ENCODE data around the gene KRTAP10-1. TPM values are rescaled to one million over a fixed set of nuclear protein-coding genes. Genes with fewer than 3 reads are reported as not detected.
A peak's percentile ranks its signal among the peaks of the same experiment; 100 is the strongest.

The KRTAP10-1 gene
- total RNA-seq, 1 donor from 2014 or later: not detected

GRCh38 chr21:44510109-44510507 is 29.9 kb downstream of the KRTAP10-1 start:
- Mint-ChIP-seq H3K4me3 (no peak overlapping the region), H3K27ac (no peak overlapping the region), H3K4me1 (peaks cover 7% of the 10 kb centered on the region), H3K36me3 (no peaks in the 10 kb centered on the region), H3K9me3 (no peaks in the 10 kb centered on the region), H3K27me3 (ENCODE audit: insufficient read depth, low read depth) (peaks cover 4% of the 10 kb centered on the region)
- Histone ChIP-seq H3K9ac (no peak overlapping the region), H3K9me3 (ENCODE audit: low read depth) (no peaks in the 10 kb centered on the region), H3K36me3 (no peaks in the 10 kb centered on the region), H3K79me2 (ENCODE audit: low read depth) (no peaks in the 10 kb centered on the region), H3K27me3 (no peaks in the 10 kb centered on the region), H4K20me1 (ENCODE audit: low read depth) (no peaks in the 10 kb centered on the region), H2AFZ (replicated peaks) (no peak overlapping the region), H3K4me2 (peak overlapping the region; percentile 71), H3F3A (ENCODE audit: low read depth) (no peaks in the 10 kb centered on the region), H3K4me1 (peaks cover 7% of the 10 kb centered on the region), H3K4me3 (no peak overlapping the region), H3K27ac (no peak overlapping the region)
- TF ChIP-seq EZH2phosphoT487 (IDR thresholded peaks at IDR 0.05) (no peak), EZH2 (IDR thresholded peaks at IDR 0.05) (no peak)
- TF ChIP-seq, protein P1, sequence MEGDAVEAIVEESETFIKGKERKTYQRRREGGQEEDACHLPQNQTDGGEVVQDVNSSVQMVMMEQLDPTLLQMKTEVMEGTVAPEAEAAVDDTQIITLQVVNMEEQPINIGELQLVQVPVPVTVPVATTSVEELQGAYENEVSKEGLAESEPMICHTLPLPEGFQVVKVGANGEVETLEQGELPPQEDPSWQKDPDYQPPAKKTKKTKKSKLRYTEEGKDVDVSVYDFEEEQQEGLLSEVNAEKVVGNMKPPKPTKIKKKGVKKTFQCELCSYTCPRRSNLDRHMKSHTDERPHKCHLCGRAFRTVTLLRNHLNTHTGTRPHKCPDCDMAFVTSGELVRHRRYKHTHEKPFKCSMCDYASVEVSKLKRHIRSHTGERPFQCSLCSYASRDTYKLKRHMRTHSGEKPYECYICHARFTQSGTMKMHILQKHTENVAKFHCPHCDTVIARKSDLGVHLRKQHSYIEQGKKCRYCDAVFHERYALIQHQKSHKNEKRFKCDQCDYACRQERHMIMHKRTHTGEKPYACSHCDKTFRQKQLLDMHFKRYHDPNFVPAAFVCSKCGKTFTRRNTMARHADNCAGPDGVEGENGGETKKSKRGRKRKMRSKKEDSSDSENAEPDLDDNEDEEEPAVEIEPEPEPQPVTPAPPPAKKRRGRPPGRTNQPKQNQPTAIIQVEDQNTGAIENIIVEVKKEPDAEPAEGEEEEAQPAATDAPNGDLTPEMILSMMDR (IDR thresholded peaks at IDR 0.05): no peak
- no peak for DNase-seq (ENCODE audit: low spot score)

DNA sequence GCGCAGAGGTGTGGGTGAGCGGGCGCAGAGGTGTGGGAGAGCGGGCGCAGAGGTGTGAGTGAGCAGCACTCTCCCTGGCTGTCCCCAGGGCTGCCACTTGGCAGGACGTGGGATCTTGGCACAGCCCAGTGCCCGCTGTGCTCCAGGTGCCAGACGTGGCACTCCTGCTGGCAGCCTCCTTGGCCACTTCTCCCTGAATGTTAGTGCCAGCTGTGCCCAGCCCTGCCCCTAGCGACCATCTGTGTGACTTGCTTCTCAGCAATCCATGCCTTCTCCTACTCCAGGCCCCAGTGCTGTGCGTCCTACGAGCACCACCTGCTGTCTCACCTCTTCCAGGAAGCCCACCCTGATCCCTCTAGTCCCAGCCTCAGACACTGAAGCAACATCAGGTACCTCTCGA is 30.5 kb downstream of the KRTAP10-1 start:
- Mint-ChIP-seq H3K4me3 (no peak overlapping the region), H3K4me1 (peaks cover 7% of the 10 kb centered on the region), H3K27ac (peak overlapping the region; percentile 36), H3K27me3 (ENCODE audit: insufficient read depth, low read depth) (peaks cover 4% of the 10 kb centered on the region), H3K36me3 (no peaks in the 10 kb centered on the region), H3K9me3 (no peaks in the 10 kb centered on the region)
- Histone ChIP-seq H3K27ac (no peak overlapping the region), H3F3A (ENCODE audit: low read depth) (no peaks in the 10 kb centered on the region), H4K20me1 (ENCODE audit: low read depth) (no peaks in the 10 kb centered on the region), H3K9me3 (ENCODE audit: low read depth) (no peaks in the 10 kb centered on the region), H3K4me3 (no peak overlapping the region), H3K36me3 (no peaks in the 10 kb centered on the region), H3K4me1 (peaks cover 7% of the 10 kb centered on the region), H3K4me2 (no peak overlapping the region), H3K9ac (no peak overlapping the region), H2AFZ (replicated peaks) (no peak overlapping the region), H3K27me3 (no peaks in the 10 kb centered on the region), H3K79me2 (ENCODE audit: low read depth) (no peaks in the 10 kb centered on the region)
- DNase-seq (ENCODE audit: low spot score): no peak
- TF ChIP-seq EZH2phosphoT487 (IDR thresholded peaks at IDR 0.05): no peak
- TF ChIP-seq, protein P1 (IDR thresholded peaks at IDR 0.05): no peak
- no peak for TF ChIP-seq EZH2 (IDR thresholded peaks at IDR 0.05)

DNA sequence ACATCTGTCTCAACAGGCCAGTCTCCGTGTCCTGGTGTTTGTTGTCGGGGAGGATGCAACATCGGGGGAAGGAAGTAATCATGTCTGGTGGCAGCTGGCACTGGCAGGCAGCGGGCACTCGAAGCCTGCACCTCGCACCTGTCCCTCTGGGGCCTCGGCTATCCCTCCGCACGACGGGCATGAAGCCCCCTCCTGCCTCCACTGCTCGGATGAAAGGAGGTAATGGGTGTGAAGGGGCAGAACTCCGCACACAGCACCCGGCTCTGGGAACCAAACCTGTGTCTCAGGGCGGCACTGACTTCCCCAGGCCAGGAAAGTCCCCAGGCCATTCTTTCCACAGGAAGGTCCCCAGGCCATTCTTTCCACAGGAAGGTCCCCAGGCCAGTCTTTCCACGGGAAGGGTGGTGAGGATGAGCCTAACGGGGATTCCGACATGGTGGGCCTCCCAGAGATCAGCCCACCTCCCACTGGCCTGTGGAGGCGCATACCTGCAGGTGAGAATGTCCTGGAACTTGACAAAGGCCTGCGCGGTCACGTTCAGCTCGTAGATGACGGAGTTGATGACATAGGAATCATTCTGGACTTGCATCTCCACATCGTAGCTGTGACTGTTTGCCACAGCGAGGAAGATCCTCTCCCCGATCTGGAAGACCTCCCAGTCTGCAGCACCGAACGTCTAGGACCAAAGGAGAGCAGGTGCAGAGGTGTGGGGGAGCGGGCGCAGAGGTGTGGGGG is 31.1 kb downstream of the KRTAP10-1 start:
- peaks cover 7% of the 10 kb centered on the region for H3K4me1 ChIP-seq
- no peak overlapping the region for H3K4me2 ChIP-seq
- H3K79me2 ChIP-seq (ENCODE audit: low read depth): no peaks in the 10 kb centered on the region
- peak overlapping the region; percentile 48 for H3K4me3 Mint-ChIP-seq
- H3K9ac ChIP-seq: no peak overlapping the region
- no peaks in the 10 kb centered on the region for H3K9me3 ChIP-seq (ENCODE audit: low read depth)
- H3K27me3 Mint-ChIP-seq (ENCODE audit: insufficient read depth, low read depth): peaks cover 4% of the 10 kb centered on the region
- no peak overlapping the region for H2AFZ ChIP-seq (replicated peaks)
- peaks cover 7% of the 10 kb centered on the region for H3K4me1 Mint-ChIP-seq
- no peaks in the 10 kb centered on the region for H3K27me3 ChIP-seq
- no peak overlapping the region for H3K4me3 ChIP-seq
- H4K20me1 ChIP-seq (ENCODE audit: low read depth): no peaks in the 10 kb centered on the region
- H3K36me3 Mint-ChIP-seq: no peaks in the 10 kb centered on the region
- H3F3A ChIP-seq (ENCODE audit: low read depth): no peaks in the 10 kb centered on the region
- H3K27ac ChIP-seq: no peak overlapping the region
- TF ChIP-seq EZH2phosphoT487 (IDR thresholded peaks at IDR 0.05) (no peak), EZH2 (IDR thresholded peaks at IDR 0.05) (no peak)
- TF ChIP-seq, protein P1 (IDR thresholded peaks at IDR 0.05): no peak
- no peaks in the 10 kb centered on the region for H3K9me3 Mint-ChIP-seq
- H3K36me3 ChIP-seq: no peaks in the 10 kb centered on the region
- no peak overlapping the region for H3K27ac Mint-ChIP-seq
- no peak for DNase-seq (ENCODE audit: low spot score)

Measured in neural progenitor cell (in vitro differentiated cells).